Activated T-helper 1 cell treated with anti-CD3 and anti-CD28 coated beads, Interleukin-12 subunit alpha, Interleukin-12 subunit beta, Interleukin-2, Interleukin-4 antibody, amounts not matched to agents 30 ng/mL and 10 ng/mL and 1 ng/mL, durations not matched to agents 14 hours and 24 hours and 36 hours (primary cell): ENCODE measurements around the gene SCIN. TPM values are rescaled to one million over a fixed set of nuclear protein-coding genes. Genes with fewer than 3 reads are reported as not detected.
"Not testable (repeated sequence)": the region's sequence is repeated elsewhere in the genome, so short reads cannot be mapped to it uniquely, and the experiment has no call there.

Source experiments
- DNase-seq: peaks from one replicate; pipeline ENCODE4 v3.0.0; 2021; ENCODE audit warnings: low spot score
- H3K27ac Mint-ChIP-seq: one replicate; pipeline ENCODE4 v1.8.0; 2021; ENCODE audit warnings: mild to moderate bottlenecking, mixed read lengths
- H3K27me3 Mint-ChIP-seq: one replicate; pipeline ENCODE4 v1.8.0; 2022; ENCODE audit warnings: mild to moderate bottlenecking, moderate library complexity, mixed read lengths; ENCODE audit not compliant: insufficient read depth
- H3K36me3 Mint-ChIP-seq: one replicate; pipeline ENCODE4 v1.8.0; 2021; ENCODE audit warnings: low read depth, mixed read lengths
- H3K4me1 Mint-ChIP-seq: one replicate; pipeline ENCODE4 v1.8.0; 2021; ENCODE audit warnings: low read depth, mixed read lengths
- H3K4me3 Mint-ChIP-seq: one replicate; pipeline ENCODE4 v1.8.0; 2021; ENCODE audit warnings: mild to moderate bottlenecking, moderate library complexity, mixed read lengths
- H3K9me3 Mint-ChIP-seq: one replicate; pipeline ENCODE4 v1.8.0; 2021; ENCODE audit warnings: mixed read lengths
- intact Hi-C: fragments of 100-400 bp; cut with micrococcal nuclease; formaldehyde crosslinking; loops from one replicate; pipeline ENCODE4 v1.15.1; 2024
- total RNA-seq: library from RNA; stranded (reverse); gene quantifications from 2 replicates; pipeline ENCODE4 v1.2.3, GENCODE V29; 2022

The SCIN gene
- not detected in 2 replicates for total RNA-seq

DNA sequence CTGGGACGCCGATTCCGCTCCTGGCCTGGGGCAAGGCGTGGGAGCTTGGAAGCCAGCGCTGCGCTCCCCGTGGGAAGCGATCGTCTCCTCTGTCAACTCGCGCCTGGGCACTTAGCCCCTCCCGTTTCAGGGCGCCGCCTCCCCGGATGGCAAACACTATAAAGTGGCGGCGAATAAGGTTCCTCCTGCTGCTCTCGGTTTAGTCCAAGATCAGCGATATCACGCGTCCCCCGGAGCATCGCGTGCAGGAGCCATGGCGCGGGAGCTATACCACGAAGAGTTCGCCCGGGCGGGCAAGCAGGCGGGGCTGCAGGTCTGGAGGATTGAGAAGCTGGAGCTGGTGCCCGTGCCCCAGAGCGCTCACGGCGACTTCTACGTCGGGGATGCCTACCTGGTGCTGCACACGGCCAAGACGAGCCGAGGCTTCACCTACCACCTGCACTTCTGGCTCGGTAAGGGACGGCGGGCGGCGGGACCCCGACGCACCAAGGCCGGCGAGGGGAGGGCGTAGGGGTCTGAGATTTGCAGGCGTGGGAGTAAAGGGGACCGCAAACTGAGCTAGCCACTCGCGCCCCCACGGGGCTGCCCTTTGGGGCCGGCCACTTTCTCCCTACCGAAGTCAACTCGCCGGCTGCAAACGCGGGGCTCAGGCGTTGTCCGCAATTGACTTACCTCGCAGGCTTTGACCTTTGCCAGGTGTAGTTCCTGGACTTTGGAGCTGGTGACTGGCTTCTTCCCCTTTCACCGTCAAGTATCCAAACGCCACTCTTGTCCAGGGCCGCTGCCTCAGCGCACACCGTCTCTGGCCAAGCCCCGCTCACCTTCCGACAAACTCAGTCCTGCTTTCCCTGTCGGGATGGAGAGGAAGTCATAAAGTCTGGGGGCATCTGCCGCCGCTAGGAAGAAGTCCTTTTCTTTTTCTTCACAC lies at the start of gene SCIN:
Gene SCIN, plus strand, starts transcription at position 187 of the 928 bp plus-strand sequence. Its CDS starts 67 bp downstream, at position 254.
- H3K27ac Mint-ChIP-seq = no peak within 1 kb of the TSS
- H3K9me3 Mint-ChIP-seq = no peaks in the 10 kb centered on the region
- H3K36me3 Mint-ChIP-seq = no peaks in the 10 kb centered on the region
- peak within 1 kb of the TSS; percentile 65 for H3K4me3 Mint-ChIP-seq
- peaks cover 23% of the 10 kb centered on the region for H3K4me1 Mint-ChIP-seq
- intact Hi-C loops = no loop called here
- DNase-seq = peak; percentile 6
- H3K27me3 Mint-ChIP-seq = peaks cover 64% of the 10 kb centered on the region

DNA sequence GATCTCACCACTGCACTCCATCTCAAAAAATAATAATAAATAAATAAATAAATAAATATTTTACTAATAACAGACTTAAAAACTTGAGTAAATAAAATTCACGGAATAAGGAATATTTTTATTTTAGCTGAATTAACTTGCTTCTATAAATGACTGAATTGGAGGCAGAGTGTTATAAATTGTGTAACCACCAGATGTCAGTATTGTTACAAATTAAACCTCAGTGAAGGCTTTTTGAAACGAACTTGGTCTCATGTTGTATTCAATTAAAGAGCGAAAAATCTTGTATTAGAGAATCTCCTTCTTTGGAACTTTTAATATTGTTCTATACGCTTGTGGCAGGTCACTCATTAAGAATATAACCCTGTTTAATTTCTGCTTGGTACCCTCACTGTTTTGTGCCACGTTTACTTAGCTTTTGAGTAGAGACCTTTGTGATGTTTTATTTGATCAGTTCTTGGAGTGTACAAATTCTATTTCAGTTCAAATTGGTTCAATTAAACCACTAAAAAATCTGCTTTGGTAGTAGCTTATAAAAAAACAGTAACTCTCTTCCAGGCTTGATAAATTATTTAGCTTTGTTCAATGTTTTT lies 45.6 kb upstream of the SCIN start:
- intact Hi-C loops = loop anchor here (1.0 to 5.0 kb wide), 5 partner anchors 99 to 1932 kb away; no protein-coding TSS in a partner anchor
- Mint-ChIP-seq H3K4me1 (no peaks in the 10 kb centered on the region), H3K4me3 (no peak overlapping the region), H3K9me3 (no peaks in the 10 kb centered on the region), H3K27me3 (peaks cover 16% of the 10 kb centered on the region), H3K27ac (no peak overlapping the region), H3K36me3 (no peaks in the 10 kb centered on the region)
- DNase-seq = no peak

DNA sequence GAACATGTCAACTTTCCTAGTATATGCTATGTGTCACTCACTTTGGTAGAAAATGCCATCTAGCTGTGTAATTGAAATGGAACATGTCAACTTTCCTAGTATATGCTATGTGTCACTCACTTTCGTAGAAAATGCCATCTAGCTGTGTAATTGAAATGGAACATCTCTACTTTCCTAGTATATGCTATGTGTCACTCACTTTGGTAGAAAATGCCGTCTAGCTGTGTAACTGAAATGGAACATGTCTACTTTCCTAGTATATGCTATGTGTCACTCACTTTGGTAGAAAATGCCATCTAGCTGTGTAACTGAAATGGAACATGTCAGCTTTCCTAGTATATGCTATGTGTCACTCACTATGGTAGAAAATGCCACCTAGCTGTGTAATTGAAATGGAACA lies 43.8 kb upstream of the SCIN start:
- H3K36me3 Mint-ChIP-seq, H3K9me3 Mint-ChIP-seq, H3K27ac Mint-ChIP-seq, H3K4me1 Mint-ChIP-seq, H3K4me3 Mint-ChIP-seq, intact Hi-C loops, DNase-seq: not testable (repeated sequence)
- H3K27me3 Mint-ChIP-seq = peaks cover 12% of the 10 kb centered on the region

DNA sequence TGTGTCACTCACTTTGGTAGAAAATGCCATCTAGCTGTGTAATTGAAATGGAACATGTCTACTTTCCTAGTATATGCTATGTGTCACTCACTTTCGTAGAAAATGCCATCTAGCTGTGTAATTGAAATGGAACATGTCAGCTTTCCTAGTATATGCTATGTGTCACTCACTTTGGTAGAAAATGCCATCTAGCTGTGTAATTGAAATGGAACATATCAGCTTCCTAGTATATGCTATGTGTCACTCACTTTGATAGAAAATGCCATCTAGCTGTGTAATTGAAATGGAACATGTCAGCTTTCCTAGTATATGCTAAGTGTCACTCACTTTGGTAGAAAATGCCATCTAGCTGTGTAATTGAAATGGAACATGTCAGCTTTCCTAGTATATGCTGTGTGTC lies 42.9 kb upstream of the SCIN start:
- intact Hi-C loops, H3K27ac Mint-ChIP-seq, H3K9me3 Mint-ChIP-seq, H3K4me1 Mint-ChIP-seq, H3K27me3 Mint-ChIP-seq, DNase-seq, H3K4me3 Mint-ChIP-seq, H3K36me3 Mint-ChIP-seq: not testable (repeated sequence)

DNA sequence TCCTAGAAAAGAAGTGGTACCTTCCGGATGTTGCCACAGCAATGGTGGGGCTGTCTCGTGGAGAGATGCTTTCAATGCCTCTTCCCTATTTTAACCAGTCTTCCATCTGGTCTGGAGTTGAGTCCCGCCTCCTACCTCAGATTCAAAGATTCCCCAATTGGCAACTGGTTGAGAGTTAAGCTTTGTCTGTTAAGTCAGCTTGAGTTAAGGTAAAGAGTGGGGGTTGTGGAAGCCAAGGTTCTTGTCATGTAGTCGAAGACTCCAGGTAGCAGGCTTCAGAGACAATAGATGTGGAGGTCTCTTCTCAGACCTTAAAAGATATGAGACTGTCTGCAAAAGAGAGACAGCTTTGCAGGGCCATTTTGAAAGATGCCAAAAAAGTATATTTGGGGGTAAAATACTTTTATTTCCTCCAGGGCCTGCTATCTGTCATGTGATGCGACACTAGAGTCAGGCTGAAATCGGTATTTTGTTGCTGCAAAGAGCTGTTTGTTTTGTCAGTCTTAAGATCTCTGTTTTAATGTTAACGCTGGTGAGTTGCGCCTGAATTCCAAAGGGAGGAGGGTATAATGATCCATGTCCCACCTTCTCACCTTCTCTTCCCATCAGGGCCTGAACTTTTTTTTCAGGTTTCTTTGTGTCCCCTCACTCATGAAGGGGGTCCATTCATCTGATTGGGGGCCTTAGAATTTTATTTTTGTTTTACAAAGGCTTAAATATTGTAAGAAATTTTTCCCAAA lies 40.4 kb upstream of the SCIN start:
- Mint-ChIP-seq H3K27me3 (peaks cover 2% of the 10 kb centered on the region), H3K27ac (no peak overlapping the region), H3K9me3 (no peaks in the 10 kb centered on the region), H3K4me1 (no peaks in the 10 kb centered on the region), H3K36me3 (no peaks in the 10 kb centered on the region), H3K4me3 (no peak overlapping the region)
- intact Hi-C loops = no loop called here
- no peak for DNase-seq

DNA sequence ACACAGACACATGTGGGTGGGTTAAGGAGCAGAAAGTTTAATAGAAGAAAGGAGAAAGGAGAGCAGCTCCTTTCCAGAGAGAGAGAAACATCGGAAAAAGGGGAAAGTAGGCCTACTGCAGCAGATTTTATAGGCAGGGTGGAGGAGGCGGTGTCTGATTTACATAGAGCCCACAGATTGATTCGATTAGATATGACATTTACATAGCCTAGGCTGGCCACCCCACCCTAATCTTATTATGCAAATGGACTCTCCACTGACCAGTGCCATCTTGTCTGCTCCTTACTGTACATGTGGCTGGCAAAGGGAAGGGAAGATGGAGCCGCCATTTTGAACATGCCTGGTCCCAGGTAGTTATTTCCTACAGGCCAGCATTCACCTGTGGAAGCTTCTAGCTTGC lies 38.7 kb upstream of the SCIN start:
- no peaks in the 10 kb centered on the region for H3K9me3 Mint-ChIP-seq
- peaks cover 2% of the 10 kb centered on the region for H3K27me3 Mint-ChIP-seq
- no peaks in the 10 kb centered on the region for H3K4me1 Mint-ChIP-seq
- no peak for DNase-seq
- H3K27ac Mint-ChIP-seq = no peak overlapping the region
- H3K4me3 Mint-ChIP-seq = no peak overlapping the region
- no peaks in the 10 kb centered on the region for H3K36me3 Mint-ChIP-seq
- intact Hi-C loops = no loop called here

DNA sequence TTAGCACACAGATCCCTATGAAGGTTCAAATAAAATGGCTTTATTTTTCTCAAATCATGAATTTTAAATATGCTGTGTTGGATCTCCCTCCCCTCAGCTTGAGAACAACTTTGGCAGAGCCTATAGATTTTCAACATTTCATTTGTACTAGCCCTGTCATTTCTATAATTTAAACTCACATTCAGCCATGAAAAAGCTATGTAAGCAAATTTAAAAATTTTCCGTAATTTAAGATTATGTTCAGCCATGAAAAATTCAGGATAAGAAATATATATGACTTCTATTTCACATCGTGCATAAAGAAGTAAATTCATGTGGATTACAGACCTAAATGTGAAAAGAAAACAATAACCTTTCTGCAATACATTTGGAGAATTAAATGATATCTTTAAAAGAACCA lies 36.5 kb upstream of the SCIN start:
- DNase-seq = no peak
- Mint-ChIP-seq H3K4me1 (no peaks in the 10 kb centered on the region), H3K27ac (no peak overlapping the region), H3K27me3 (no peaks in the 10 kb centered on the region), H3K9me3 (no peaks in the 10 kb centered on the region), H3K36me3 (no peaks in the 10 kb centered on the region), H3K4me3 (no peak overlapping the region)
- intact Hi-C loops = no loop called here

DNA sequence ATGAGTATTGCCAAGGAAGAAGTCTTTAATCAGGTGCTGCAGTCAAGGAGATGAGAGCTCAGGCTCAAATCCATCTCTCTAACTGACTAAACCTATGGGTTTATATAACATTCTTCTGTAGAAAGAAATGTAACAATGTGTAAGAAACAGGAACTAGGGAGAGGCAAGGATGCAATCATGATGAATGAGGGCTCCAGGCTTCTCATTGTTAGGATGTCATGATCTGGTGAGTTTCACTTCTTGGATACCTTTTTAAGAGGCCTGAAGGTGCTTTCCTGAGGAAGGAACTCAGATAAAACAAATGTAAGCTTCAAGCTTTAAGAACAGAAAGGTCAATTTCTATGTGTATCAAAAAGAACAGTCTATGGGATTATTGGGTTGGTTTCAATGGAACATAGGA lies 30.8 kb upstream of the SCIN start:
- Mint-ChIP-seq H3K4me3 (no peak overlapping the region), H3K9me3 (no peaks in the 10 kb centered on the region), H3K27ac (no peak overlapping the region), H3K36me3 (no peaks in the 10 kb centered on the region), H3K4me1 (no peaks in the 10 kb centered on the region), H3K27me3 (peaks cover 2% of the 10 kb centered on the region)
- no peak for DNase-seq
- intact Hi-C loops = no loop called here

DNA sequence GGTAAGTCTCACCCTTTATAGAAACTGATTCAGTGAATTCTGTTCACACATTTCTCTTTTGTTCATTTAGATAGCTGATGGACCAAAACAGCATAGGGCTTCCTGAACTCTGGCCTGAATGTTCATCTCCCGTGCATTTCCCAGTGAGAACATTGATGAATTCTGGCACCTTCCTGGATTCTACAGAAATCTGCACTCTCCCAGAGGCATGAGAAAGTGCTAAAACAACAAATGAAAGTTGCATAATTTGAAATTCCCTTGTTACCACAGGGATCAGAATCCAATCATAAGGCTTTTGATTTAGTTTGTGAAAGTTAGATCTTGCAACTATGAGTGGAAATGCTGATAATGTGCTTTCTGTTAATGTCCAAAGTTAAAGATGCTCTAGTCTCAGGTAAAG lies 29.7 kb upstream of the SCIN start:
- Mint-ChIP-seq H3K9me3 (no peaks in the 10 kb centered on the region), H3K36me3 (no peaks in the 10 kb centered on the region), H3K27me3 (peaks cover 2% of the 10 kb centered on the region), H3K4me3 (no peak overlapping the region), H3K27ac (no peak overlapping the region), H3K4me1 (no peaks in the 10 kb centered on the region)
- no peak for DNase-seq
- intact Hi-C loops = no loop called here

DNA sequence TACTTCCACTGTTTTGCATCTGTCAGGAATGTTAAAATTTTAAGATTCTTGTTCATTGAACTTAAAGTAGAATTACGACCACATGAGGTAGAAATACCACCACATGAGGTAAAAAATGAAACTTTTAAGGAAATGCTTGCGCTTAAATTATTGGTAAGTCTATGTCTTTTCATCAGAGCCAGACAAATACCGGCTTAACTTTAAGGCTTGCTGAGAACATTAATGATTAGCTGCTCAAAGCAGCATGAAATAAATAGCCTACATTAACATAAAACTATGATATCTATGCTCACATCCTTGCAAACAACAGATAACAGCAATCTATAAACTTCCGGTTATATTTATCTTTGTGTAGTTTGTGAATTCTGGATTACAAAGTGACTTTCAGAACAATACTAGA lies 26.9 kb upstream of the SCIN start:
- intact Hi-C loops = no loop called here

DNA sequence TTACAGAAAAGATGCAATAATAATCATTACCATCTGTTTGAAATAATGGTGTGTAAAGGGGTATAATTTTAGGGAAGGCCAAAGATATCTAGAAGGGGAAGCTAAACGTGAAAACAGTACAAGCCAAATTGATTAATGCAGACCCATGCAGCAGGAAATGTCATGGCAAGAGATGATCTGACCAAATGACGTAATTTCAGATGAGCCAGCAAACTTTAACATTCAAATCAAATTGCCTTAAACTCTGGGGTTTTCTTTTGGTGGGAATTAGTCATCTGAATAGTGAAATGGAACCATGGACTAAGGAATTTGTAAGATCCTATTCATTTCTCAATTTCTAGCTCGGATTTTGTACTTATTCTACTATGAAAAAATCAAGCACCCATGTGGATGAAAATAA lies 21.4 kb upstream of the SCIN start:
- no peak for DNase-seq
- H3K4me3 Mint-ChIP-seq = no peak overlapping the region
- H3K27ac Mint-ChIP-seq = no peak overlapping the region
- no peaks in the 10 kb centered on the region for H3K9me3 Mint-ChIP-seq
- intact Hi-C loops = no loop called here
- no peaks in the 10 kb centered on the region for H3K4me1 Mint-ChIP-seq
- no peaks in the 10 kb centered on the region for H3K36me3 Mint-ChIP-seq
- H3K27me3 Mint-ChIP-seq = peaks cover 5% of the 10 kb centered on the region

More for the DNA sequence above, 26.9 kb upstream of the SCIN start:
- H3K27ac Mint-ChIP-seq = no peak overlapping the region
- no peaks in the 10 kb centered on the region for H3K36me3 Mint-ChIP-seq
- H3K9me3 Mint-ChIP-seq = no peaks in the 10 kb centered on the region
- H3K4me3 Mint-ChIP-seq = no peak overlapping the region
- H3K4me1 Mint-ChIP-seq = no peaks in the 10 kb centered on the region
- peaks cover 2% of the 10 kb centered on the region for H3K27me3 Mint-ChIP-seq
- DNase-seq = no peak

DNA sequence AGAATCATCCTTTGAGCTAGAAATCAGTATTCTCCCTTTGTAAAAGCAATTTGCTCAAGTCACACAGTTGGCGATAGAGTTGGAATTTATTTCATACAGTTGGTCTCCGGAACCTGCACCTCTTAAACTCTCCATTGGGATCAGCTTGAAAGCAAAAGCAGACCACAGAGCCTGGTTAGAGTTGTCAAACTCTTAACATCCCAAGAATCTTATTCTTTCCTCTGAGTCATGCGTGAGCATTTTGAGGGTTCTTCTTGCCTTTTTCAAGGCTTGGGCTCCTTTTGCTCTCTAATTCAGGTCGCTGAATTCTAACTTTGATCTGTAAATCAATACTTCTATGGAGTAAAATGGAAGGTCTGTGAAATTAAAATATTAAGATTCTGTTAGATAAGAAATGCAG lies 19.6 kb upstream of the SCIN start:
- no peak for DNase-seq
- intact Hi-C loops = no loop called here
- Mint-ChIP-seq H3K4me3 (no peak overlapping the region), H3K4me1 (no peaks in the 10 kb centered on the region), H3K27ac (no peak overlapping the region), H3K36me3 (no peaks in the 10 kb centered on the region), H3K27me3 (peaks cover 5% of the 10 kb centered on the region), H3K9me3 (no peaks in the 10 kb centered on the region)

DNA sequence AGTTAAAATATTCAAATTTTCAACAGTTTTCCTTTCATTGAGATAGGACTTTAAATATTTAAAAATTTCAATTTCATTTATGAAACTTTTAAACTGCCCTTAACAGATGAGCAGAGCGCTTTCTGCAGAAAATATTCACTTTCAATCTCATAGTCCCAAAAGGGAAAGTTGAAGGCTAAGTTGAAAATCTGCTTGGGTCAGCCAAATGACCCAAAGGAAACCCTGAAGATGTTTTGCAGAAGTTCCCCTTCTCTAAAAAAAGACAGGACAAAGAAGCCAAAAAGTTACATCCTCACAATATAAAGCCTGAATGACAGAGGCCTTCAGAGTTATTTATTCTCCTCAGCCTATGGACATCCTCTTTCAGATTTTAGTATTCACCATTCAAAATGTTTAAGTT lies 17.6 kb upstream of the SCIN start:
- Mint-ChIP-seq H3K4me1 (no peaks in the 10 kb centered on the region), H3K4me3 (no peak overlapping the region), H3K9me3 (no peaks in the 10 kb centered on the region), H3K27ac (no peak overlapping the region), H3K27me3 (peaks cover 5% of the 10 kb centered on the region), H3K36me3 (no peaks in the 10 kb centered on the region)
- intact Hi-C loops = no loop called here
- no peak for DNase-seq
